GM06990 (cell line): Measurements from ENCODE around the gene DDX6.
"Not testable (repeated sequence)": the region's sequence is repeated elsewhere in the genome, so short reads cannot be mapped to it uniquely, and the experiment has no call there.

Experiments used
- DNase-seq: peaks from one replicate; pipeline ENCODE4 v3.0.0-alpha.2; 2011; ENCODE audit not compliant: insufficient read length; ENCODE audit errors: extremely low read depth
- H3K27me3 ChIP-seq: replicated peaks from 2 replicates; pipeline ENCODE4 v1.6.0; 2011; ENCODE audit warnings: low read length; ENCODE audit not compliant: control insufficient read depth, insufficient read depth
- H3K36me3 ChIP-seq: 2 replicates; pipeline ENCODE4 v1.5.1; 2011; ENCODE audit warnings: low read length; ENCODE audit not compliant: control insufficient read depth, insufficient read depth
- H3K4me3 ChIP-seq: replicated peaks from 2 replicates; pipeline ENCODE4 v1.5.1; 2011; ENCODE audit warnings: low read depth, mild to moderate bottlenecking, control low read depth, low read length
- TF ChIP-seq, protein P1 (sequence below): IDR thresholded peaks from 2 replicates; pipeline ENCODE4 v1.5.1; 2011; ENCODE audit warnings: low read length, control low read depth, mild to moderate bottlenecking, inconsistent platforms; ENCODE audit not compliant: insufficient read depth, poor library complexity, severe bottlenecking

The DDX6 gene

GRCh38 chr11:118791111-118791960 lies at the start of gene DDX6:
DDX6 (minus strand) TSS chr11:118791164; CDS start chr11:118786251, 4,913 bp downstream.
- DNase-seq: peak; percentile 88
- Histone ChIP-seq H3K36me3 (no peaks in the 10 kb centered on the region), H3K4me3 (peak within 1 kb of the TSS; percentile 97), H3K27me3 (no peaks in the 10 kb centered on the region)
- TF ChIP-seq, protein P1, sequence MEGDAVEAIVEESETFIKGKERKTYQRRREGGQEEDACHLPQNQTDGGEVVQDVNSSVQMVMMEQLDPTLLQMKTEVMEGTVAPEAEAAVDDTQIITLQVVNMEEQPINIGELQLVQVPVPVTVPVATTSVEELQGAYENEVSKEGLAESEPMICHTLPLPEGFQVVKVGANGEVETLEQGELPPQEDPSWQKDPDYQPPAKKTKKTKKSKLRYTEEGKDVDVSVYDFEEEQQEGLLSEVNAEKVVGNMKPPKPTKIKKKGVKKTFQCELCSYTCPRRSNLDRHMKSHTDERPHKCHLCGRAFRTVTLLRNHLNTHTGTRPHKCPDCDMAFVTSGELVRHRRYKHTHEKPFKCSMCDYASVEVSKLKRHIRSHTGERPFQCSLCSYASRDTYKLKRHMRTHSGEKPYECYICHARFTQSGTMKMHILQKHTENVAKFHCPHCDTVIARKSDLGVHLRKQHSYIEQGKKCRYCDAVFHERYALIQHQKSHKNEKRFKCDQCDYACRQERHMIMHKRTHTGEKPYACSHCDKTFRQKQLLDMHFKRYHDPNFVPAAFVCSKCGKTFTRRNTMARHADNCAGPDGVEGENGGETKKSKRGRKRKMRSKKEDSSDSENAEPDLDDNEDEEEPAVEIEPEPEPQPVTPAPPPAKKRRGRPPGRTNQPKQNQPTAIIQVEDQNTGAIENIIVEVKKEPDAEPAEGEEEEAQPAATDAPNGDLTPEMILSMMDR: peak; percentile 35

- no peaks in the 10 kb centered on the region for H3K36me3 ChIP-seq
- no peak overlapping the region for H3K4me3 ChIP-seq
- peak; percentile 63 for DNase-seq
- H3K27me3 ChIP-seq: no peaks in the 10 kb centered on the region
- TF ChIP-seq, protein P1: no peak
Observed at GRCh38 chr11:118838905-118839553, 48.1 kb upstream of the DDX6 start.

GRCh38 chr11:118837868-118838267 lies 46.9 kb upstream of the DDX6 start:
- H3K27me3 ChIP-seq: no peaks in the 10 kb centered on the region
- H3K4me3 ChIP-seq: no peak overlapping the region
- DNase-seq: no peak
- no peaks in the 10 kb centered on the region for H3K36me3 ChIP-seq
- TF ChIP-seq, protein P1: no peak

DNA sequence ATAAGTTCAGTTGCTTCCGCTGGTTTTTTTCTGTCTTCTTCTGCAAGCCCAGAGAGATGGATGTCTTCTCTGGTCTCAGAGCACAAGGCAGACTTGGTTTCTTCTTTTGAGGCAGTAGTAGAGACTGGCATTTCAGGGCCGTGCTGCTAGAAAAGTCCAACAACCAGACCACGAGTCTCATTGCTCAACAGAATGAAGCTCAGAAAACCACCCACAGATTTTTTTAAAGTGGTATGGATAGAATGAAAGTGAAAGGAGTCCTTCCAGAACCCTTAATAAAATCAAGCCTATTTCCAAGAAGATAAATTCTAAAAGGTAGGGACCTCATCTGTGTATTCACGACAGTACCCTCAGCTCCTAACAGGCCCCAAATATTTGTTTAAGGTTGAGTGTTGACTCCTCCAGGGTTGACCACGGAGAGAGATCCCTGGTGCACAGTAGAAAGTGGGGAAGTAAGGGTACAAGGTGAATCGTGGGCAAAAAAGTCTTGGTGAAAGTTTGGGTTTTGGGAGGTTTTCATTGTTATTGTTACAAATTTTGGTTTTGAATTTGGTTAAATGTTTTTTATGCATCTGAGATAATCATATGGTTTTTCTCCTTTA lies 43.6 kb upstream of the DDX6 start:
- TF ChIP-seq, protein P1: no peak
- Histone ChIP-seq H3K4me3 (no peak overlapping the region), H3K27me3 (no peaks in the 10 kb centered on the region), H3K36me3 (no peaks in the 10 kb centered on the region)
- DNase-seq: no peak

- TF ChIP-seq, protein P1: no peak
- Histone ChIP-seq H3K27me3 (no peaks in the 10 kb centered on the region), H3K36me3 (no peaks in the 10 kb centered on the region), H3K4me3 (no peak overlapping the region)
- DNase-seq: no peak
Observed at GRCh38 chr11:118827118-118827517, 36.2 kb upstream of the DDX6 start.

DNA sequence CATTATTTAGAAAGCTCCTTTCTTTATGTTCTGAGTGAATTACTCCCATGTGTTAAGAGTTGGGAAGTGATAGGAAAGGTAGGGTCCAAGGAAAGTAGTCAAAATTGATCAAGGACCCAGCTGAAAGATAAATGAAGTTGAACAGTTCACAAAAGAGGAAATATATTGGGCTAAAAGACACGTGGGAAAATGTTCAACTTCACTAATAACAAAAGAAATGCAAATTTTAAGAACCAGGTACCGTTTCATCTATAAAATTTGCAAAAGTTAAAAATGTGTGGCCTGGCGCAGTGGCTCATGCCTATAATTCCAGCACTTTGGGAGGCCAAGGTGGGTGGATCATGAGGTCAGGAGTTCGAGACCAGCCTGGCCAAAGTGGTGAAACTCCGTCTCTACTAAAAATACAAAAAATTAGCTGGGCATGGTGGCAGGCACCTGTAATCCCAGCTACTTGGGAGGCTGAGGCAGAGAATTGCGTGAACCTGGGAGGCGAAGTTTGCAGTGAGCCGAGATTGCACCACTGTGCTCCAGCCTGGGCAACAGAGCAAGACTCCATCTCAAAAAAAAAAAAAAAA lies 32.1 kb upstream of the DDX6 start:
- H3K36me3 ChIP-seq, DNase-seq, H3K4me3 ChIP-seq, H3K27me3 ChIP-seq: not testable (repeated sequence)
